ENCODE data around the gene TARBP1. TPM values are rescaled to one million over a fixed set of nuclear protein-coding genes. Genes with fewer than 3 reads are reported as not detected.
"Not testable (repeated sequence)": the region's sequence is repeated elsewhere in the genome, so short reads cannot be mapped to it uniquely, and the experiment has no call there.

The TARBP1 gene
- total and polyA plus RNA-seq, 4 experiments from 2014 or later = 10.0 to 27.5 (median 20.0) TPM

GRCh38 chr1:234379591-234380109, 99.3 kb downstream of the TARBP1 start:
- H3K4me1 Mint-ChIP-seq = peaks cover 23 to 54% (median 31%) of the 10 kb centered on the region in 4 donors
- H3K27ac ChIP-seq (ENCODE audit: low read depth, low read length); H3K9me3 ChIP-seq (ENCODE audit: control insufficient read depth in 1 of 2, low read length in 2 of 2); CTCF ChIA-PET (ENCODE audit: partially characterized antibody); H3K4me3 Mint-ChIP-seq; H3K27me3 Mint-ChIP-seq; H3K4me3 ChIP-seq (ENCODE audit: low read length in 2 of 2); DNase-seq; H3K9me3 Mint-ChIP-seq; H3K27me3 ChIP-seq (ENCODE audit: insufficient read depth, low read length); intact Hi-C loops (cut with micrococcal nuclease); POLR2A ChIA-PET (ENCODE audit: partially characterized antibody): not testable (repeated sequence)
- H3K27ac Mint-ChIP-seq = peak overlapping the region in 3 of 7 donors; percentile 9 to 86 (median 77)
- Histone ChIP-seq H3K4me1 (ENCODE audit: insufficient read depth, low read length) (peaks cover 20% of the 10 kb centered on the region), H3K36me3 (ENCODE audit: insufficient read depth, low read length) (peaks cover 24% of the 10 kb centered on the region)
- peaks cover 60 to 65% of the 10 kb centered on the region in 2 donors for H3K36me3 Mint-ChIP-seq

DNA sequence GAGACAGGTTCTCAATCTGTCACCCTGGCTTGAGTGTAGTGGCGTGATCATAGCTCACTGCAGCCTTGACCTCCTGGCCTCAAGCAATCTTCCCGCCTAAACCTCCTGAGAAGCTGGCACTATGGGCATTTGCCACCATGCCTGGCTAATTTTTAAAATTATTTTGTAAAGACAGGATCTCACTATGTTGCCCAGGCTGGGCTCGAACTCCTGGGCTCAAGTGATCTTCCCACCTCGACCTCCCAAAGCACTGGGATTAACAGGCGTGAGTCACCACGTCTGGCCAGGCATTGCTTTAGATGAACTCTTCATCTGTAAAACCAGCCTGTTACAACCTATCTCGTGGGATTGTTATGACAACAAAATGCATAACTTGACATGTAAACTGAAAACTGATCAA, 103.3 kb downstream of the TARBP1 start:
- Mint-ChIP-seq H3K4me3 (peak overlapping the region in 3 of 8 donors; percentile 6 to 76 (median 19)), H3K9me3 (no peaks in the 10 kb centered on the region), H3K27ac (peak overlapping the region in 5 of 7 donors; percentile 5 to 87 (median 23)), H3K4me1 (peaks cover 34 to 72% (median 47%) of the 10 kb centered on the region in 4 donors), H3K36me3 (peaks cover 40 to 62% of the 10 kb centered on the region in 2 donors), H3K27me3 (no peaks in the 10 kb centered on the region)
- Histone ChIP-seq H3K27ac (ENCODE audit: low read depth, low read length) (no peak overlapping the region), H3K4me1 (ENCODE audit: insufficient read depth, low read length) (peaks cover 40% of the 10 kb centered on the region), H3K9me3 (ENCODE audit: control insufficient read depth in 1 of 2, low read length in 2 of 2) (no peaks in the 10 kb centered on the region), H3K27me3 (ENCODE audit: insufficient read depth, low read length) (no peaks in the 10 kb centered on the region), H3K4me3 (ENCODE audit: low read length in 2 of 2) (no peak overlapping the region), H3K36me3 (ENCODE audit: insufficient read depth, low read length) (peaks cover 24% of the 10 kb centered on the region)
- DNase-seq = no peak
- ChIA-PET POLR2A (ENCODE audit: partially characterized antibody) (interaction anchor here (3.6 to 4.9 kb wide), 2 partner anchors 8 to 31 kb away, joined by 17 to 101 read pairs; no protein-coding TSS in a partner anchor), CTCF (ENCODE audit: partially characterized antibody) (interaction anchor here (1.6 to 3.4 kb wide), 2 partner anchors 34 to 66 kb away, joined by 4 to 17 read pairs; no protein-coding TSS in a partner anchor)
- intact Hi-C loops (cut with micrococcal nuclease) = no loop called here

DNA sequence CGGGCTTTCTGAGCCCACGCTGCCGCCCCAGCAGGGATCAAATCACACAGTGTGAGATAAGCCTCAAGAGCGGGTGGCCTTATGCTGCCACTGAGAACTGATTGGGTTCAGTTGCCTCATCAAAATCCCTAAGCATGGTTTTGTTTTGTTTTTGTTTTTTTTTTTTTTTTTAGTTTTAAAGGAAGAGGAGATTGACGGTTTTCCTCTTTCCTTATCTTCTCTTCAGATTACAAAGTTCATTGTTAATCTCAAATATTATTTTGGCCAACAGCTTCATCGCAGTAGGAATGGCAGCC, 105.1 kb downstream of the TARBP1 start:
- ChIA-PET CTCF (ENCODE audit: partially characterized antibody) (interaction anchor here (1.0 to 3.4 kb wide), 9 partner anchors 12 to 104 kb away, joined by 3 to 17 read pairs (median 4); no protein-coding TSS in a partner anchor), POLR2A (ENCODE audit: partially characterized antibody) (interaction anchor here (0.7 to 4.9 kb wide), 26 partner anchors 9 to 1629 kb away, joined by 3 to 101 read pairs (median 5); partner anchors contain the start of genes B3GALNT2, RBM34, TARBP1 and TOMM20)
- H3K27me3 ChIP-seq (ENCODE audit: insufficient read depth, low read length) = no peaks in the 10 kb centered on the region
- H3K4me3 Mint-ChIP-seq = peak overlapping the region; percentile 93 to 100 (median 97)
- H3K9me3 ChIP-seq (ENCODE audit: control insufficient read depth in 1 of 2, low read length in 2 of 2) = no peaks in the 10 kb centered on the region
- intact Hi-C loops (cut with micrococcal nuclease) = loop anchor here (1.0 to 5.0 kb wide), 4 partner anchors 26 to 1908 kb away; partner anchors contain the start of gene ERO1B
- H3K4me1 Mint-ChIP-seq = peaks cover 31 to 64% (median 45%) of the 10 kb centered on the region in 4 donors
- peaks cover 40% of the 10 kb centered on the region for H3K4me1 ChIP-seq (ENCODE audit: insufficient read depth, low read length)
- H3K9me3 Mint-ChIP-seq = no peaks in the 10 kb centered on the region
- peaks cover 27 to 46% of the 10 kb centered on the region in 2 donors for H3K36me3 Mint-ChIP-seq
- peak overlapping the region; percentile 87 for H3K27ac ChIP-seq (ENCODE audit: low read depth, low read length)
- H3K27ac Mint-ChIP-seq = peak overlapping the region; percentile 97 to 99 (median 99)
- no peak for DNase-seq
- peaks cover 24% of the 10 kb centered on the region for H3K36me3 ChIP-seq (ENCODE audit: insufficient read depth, low read length)
- H3K4me3 ChIP-seq (ENCODE audit: low read length in 2 of 2) = peak overlapping the region; percentile 73 to 99
- no peaks in the 10 kb centered on the region for H3K27me3 Mint-ChIP-seq

DNA sequence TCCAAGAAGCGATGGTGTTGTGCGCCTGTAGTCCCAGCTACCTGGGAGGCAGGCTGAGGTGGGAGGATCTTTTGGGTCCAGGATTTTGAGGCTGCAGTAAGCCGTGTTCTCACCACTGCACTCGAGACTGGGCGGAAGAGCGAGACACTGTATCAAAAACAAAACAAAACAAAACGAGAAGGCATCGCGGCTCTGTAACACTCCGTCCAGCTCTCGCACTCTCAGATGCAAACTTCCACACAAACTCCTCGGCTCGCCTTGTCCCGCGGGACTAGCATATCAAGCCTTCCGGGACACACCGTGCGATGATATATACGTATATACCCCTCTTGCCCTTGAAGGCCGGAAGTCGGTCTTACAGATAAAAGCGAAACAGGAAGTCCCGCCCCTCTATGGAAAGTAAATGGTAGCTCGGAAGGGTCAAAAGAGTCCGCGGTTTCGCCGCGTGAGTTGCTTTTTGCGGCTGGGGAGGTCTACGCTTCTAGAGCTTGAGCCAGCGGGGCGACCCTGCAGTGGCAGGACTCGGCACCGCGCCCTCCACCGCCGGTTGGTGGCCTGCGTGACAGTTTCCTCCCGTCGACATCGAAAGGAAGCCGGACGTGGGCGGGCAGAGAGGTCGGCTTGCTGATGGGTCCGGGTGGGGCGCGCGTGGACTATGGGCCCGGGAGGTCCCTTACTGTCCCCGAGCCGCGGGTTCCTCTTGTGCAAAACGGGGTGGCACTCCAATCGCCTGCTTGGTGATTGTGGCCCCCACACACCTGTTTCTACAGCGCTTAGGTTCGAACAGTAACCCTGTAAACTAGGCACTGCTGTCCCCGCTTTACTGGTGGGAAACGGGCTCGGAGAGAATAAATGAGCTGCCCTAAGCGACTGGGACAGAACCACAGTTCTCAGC, 105.7 kb downstream of the TARBP1 start, which contains the start of gene COA6:
COA6 (plus strand) TSS at position 393 of the 895 bp plus-strand sequence; CDS start at position 404, 11 bp downstream.
- peaks cover 22 to 44% of the 10 kb centered on the region in 2 donors for H3K36me3 Mint-ChIP-seq
- no peaks in the 10 kb centered on the region for H3K9me3 ChIP-seq (ENCODE audit: control insufficient read depth in 1 of 2, low read length in 2 of 2)
- peaks cover 37 to 69% (median 48%) of the 10 kb centered on the region in 4 donors for H3K4me1 Mint-ChIP-seq

DNA sequence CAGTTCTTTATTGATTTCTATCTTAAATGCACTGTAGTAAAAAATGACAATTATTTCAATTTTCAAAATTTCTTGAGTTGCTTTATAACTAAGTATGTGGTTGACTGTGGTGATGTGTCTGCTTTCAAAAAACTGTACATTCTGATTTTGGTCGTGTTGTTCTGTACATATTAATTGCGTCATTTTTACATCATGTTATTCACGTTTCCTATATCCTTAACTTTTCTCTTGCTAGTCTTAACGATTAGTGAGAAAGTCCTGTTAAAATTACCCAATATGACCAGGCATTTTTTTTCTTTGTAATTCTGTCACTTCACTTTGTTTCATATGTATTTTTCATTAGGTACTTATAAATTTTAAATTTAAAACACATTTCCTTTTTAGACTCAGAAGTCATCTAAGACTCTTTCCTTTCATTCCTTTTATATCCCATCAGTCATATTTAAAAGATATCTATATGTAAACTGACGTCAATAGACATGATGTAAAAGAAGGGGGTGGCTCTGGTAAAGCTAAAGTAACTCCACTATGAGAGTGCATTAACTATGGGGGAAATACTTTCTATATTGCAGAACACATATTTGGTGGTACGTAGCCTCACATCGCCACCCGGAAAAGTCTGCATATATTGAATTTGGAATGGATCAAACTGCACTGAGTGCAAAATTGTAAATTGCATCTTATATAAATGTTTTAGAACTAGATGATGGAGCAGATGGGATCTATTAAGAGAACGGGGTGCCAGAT, 106.8 kb downstream of the TARBP1 start:
- POLR2A ChIA-PET (ENCODE audit: partially characterized antibody) = interaction anchor here (1.1 to 4.9 kb wide), 15 partner anchors 8 to 1132 kb away, joined by 3 to 101 read pairs (median 12); partner anchors contain the start of genes B3GALNT2 and TARBP1
- H3K27me3 ChIP-seq (ENCODE audit: insufficient read depth, low read length) = no peaks in the 10 kb centered on the region
- peaks cover 39 to 62% (median 45%) of the 10 kb centered on the region in 4 donors for H3K4me1 Mint-ChIP-seq

More for the DNA sequence above, 105.7 kb downstream of the TARBP1 start, which contains the start of gene COA6:
- H3K27me3 Mint-ChIP-seq = no peaks in the 10 kb centered on the region
- Histone ChIP-seq H3K27me3 (ENCODE audit: insufficient read depth, low read length) (no peaks in the 10 kb centered on the region), H3K4me3 (ENCODE audit: low read length in 2 of 2) (peak within 1 kb of the TSS; percentile 73 to 99), H3K4me1 (ENCODE audit: insufficient read depth, low read length) (peaks cover 46% of the 10 kb centered on the region), H3K36me3 (ENCODE audit: insufficient read depth, low read length) (peaks cover 20% of the 10 kb centered on the region), H3K27ac (ENCODE audit: low read depth, low read length) (peak within 1 kb of the TSS; percentile 87)
- ChIA-PET CTCF (ENCODE audit: partially characterized antibody) (interaction anchor here (1.0 to 3.4 kb wide), 8 partner anchors 13 to 104 kb away, joined by 3 to 17 read pairs (median 4); no protein-coding TSS in a partner anchor), POLR2A (ENCODE audit: partially characterized antibody) (interaction anchor here (0.6 to 4.9 kb wide), 27 partner anchors 10 to 1131 kb away, joined by 3 to 101 read pairs (median 5); partner anchors contain the start of genes B3GALNT2, RBM34, TARBP1 and TOMM20)
- H3K4me3 Mint-ChIP-seq = peak within 1 kb of the TSS; percentile 93 to 100 (median 97)
- peak; percentile 90 to 93 (median 92) for DNase-seq
- peak within 1 kb of the TSS; percentile 97 to 99 (median 99) for H3K27ac Mint-ChIP-seq
- intact Hi-C loops (cut with micrococcal nuclease) = loop anchor here (1.0 to 5.0 kb wide), 4 partner anchors 27 to 1909 kb away; partner anchors contain the start of gene ERO1B
- H3K9me3 Mint-ChIP-seq = no peaks in the 10 kb centered on the region

DNA sequence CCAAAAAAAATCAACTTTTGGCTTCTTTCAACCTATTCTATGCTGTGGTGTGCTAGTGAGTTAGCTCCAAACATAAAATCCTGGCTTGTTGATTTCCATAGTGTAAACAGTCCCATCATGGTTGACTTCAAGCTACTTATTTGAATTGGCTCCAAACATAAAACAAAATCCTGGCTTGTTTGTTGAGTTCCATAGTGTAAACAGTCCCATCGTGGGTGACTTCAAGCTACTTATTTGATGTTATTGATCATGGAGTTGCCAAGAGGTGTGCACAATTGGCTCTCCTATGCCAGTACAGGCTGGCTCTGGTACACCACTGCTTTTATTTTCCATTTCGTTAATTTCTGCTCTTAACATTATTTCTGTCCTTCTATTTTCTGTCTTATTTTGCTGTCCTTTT, 107.6 kb downstream of the TARBP1 start:
- peak overlapping the region in 1 of 8 donors; percentile 2 for H3K4me3 Mint-ChIP-seq
- Histone ChIP-seq H3K36me3 (ENCODE audit: insufficient read depth, low read length) (peaks cover 5% of the 10 kb centered on the region), H3K4me1 (ENCODE audit: insufficient read depth, low read length) (peaks cover 44% of the 10 kb centered on the region), H3K4me3 (ENCODE audit: low read length in 2 of 2) (no peak overlapping the region), H3K27me3 (ENCODE audit: insufficient read depth, low read length) (no peaks in the 10 kb centered on the region), H3K27ac (ENCODE audit: low read depth, low read length) (no peak overlapping the region), H3K9me3 (ENCODE audit: control insufficient read depth in 1 of 2, low read length in 2 of 2) (no peaks in the 10 kb centered on the region)
- CTCF ChIA-PET (ENCODE audit: partially characterized antibody) = interaction anchor here (0.9 to 1.2 kb wide), 3 partner anchors 37 to 50 kb away, joined by 3 to 5 read pairs (median 4); no protein-coding TSS in a partner anchor
- no peak for DNase-seq
- peaks cover 35 to 55% (median 42%) of the 10 kb centered on the region in 4 donors for H3K4me1 Mint-ChIP-seq
- H3K27me3 Mint-ChIP-seq = no peaks in the 10 kb centered on the region
- H3K27ac Mint-ChIP-seq = peak overlapping the region in 4 of 7 donors; percentile 14 to 99 (median 53)
- POLR2A ChIA-PET (ENCODE audit: partially characterized antibody) = interaction anchor here (1.1 to 4.9 kb wide), 3 partner anchors 8 to 35 kb away, joined by 5 to 101 read pairs (median 18); no protein-coding TSS in a partner anchor
- no peaks in the 10 kb centered on the region for H3K9me3 Mint-ChIP-seq
- intact Hi-C loops (cut with micrococcal nuclease) = loop anchor here (5.0 kb wide), 1 partner anchor 1911 kb away; the partner anchor contains the start of gene ERO1B
- peaks cover 10 to 27% of the 10 kb centered on the region in 2 donors for H3K36me3 Mint-ChIP-seq

More for the DNA sequence above, 106.8 kb downstream of the TARBP1 start:
- peaks cover 9% of the 10 kb centered on the region for H3K36me3 ChIP-seq (ENCODE audit: insufficient read depth, low read length)
- DNase-seq = no peak
- intact Hi-C loops (cut with micrococcal nuclease) = loop anchor here (5.0 kb wide), 1 partner anchor 1910 kb away; the partner anchor contains the start of gene ERO1B
- H3K27ac ChIP-seq (ENCODE audit: low read depth, low read length) = no peak overlapping the region
- CTCF ChIA-PET (ENCODE audit: partially characterized antibody) = interaction anchor here (0.9 to 2.3 kb wide), 3 partner anchors 36 to 51 kb away, joined by 3 to 16 read pairs (median 5); no protein-coding TSS in a partner anchor
- peaks cover 15 to 33% of the 10 kb centered on the region in 2 donors for H3K36me3 Mint-ChIP-seq
- peak overlapping the region in 1 of 2 donors; percentile 73 for H3K4me3 ChIP-seq (ENCODE audit: low read length in 2 of 2)
- no peaks in the 10 kb centered on the region for H3K27me3 Mint-ChIP-seq
- H3K27ac Mint-ChIP-seq = peak overlapping the region in 6 of 7 donors; percentile 30 to 99 (median 98)
- peaks cover 47% of the 10 kb centered on the region for H3K4me1 ChIP-seq (ENCODE audit: insufficient read depth, low read length)
- no peaks in the 10 kb centered on the region for H3K9me3 ChIP-seq (ENCODE audit: control insufficient read depth in 1 of 2, low read length in 2 of 2)
- peak overlapping the region; percentile 93 to 100 (median 97) for H3K4me3 Mint-ChIP-seq
- H3K9me3 Mint-ChIP-seq = no peaks in the 10 kb centered on the region

Data from CD4-positive, alpha-beta memory T cell (primary cell).